A549 treated with AZD2906 at 1 μM for 4 hours (cell line): ENCODE measurements around the gene FOXA1. TPM values are rescaled to one million over a fixed set of nuclear protein-coding genes. Genes with fewer than 3 reads are reported as not detected.

Experiments
- total RNA-seq: library from RNA; stranded (reverse); fragments of 200-300 nt; extraction: Qiagen RNA extraction; gene quantifications from 5 replicates; pipeline ENCODE4 v1.2.3, GENCODE V29; 2022

Gene FOXA1
- 4.3 to 6.4 TPM (median 5.8 TPM) in 5 replicates for total RNA-seq

DNA sequence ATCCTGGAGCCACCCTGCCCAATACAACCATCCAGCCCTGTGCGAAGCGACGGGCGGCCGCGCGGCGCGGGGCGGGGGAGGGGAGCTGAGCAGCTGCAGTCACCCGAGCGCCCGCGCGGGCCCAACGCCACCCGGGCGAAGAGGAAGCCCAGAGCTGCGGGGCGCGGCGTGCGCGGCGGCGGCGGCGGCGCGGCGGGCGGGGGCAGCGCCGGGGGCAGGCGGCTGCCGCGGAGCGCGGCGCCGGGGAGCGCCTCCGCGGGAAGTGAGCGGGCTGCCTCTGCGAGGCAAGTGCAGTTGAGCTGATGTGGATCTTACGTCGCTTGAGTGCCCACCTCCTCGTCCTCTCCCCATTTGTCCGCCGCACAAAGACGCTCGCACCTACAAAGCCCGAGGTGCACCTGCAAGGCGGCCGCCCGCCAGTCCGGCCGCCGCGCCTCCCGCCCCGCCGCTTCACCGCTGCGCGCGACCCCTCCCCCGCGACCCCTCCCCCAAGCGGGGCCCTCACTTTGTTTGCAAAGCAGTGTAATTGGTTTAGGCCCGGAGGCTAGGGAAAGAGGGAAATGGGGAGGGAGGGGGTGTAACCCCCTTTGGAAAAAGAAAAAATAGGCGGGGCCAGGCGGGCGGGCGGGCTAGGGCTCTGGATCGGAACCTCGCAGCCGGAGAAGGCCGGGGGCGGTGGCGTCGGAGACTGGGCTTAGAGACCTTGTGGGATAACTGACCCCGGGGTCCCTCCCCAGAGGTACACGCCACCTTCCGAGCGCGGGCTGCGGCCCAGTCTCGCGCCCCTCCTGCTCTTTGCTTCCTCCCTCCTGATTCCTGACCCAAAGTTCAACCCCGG lies at the start of gene FOXA1, which contains the start of gene TTC6:
Gene FOXA1 (minus strand): TSS at position 279 of the 838 bp plus-strand sequence. CDS start 277 bp downstream, at position 2.
Gene TTC6 (plus strand): TSS at position 659 of the 838 bp plus-strand sequence. CDS start 26,436 bp downstream, outside the sequence.

Other genes with a start within 250 kb of the FOXA1 start
- gene TTC6, start 380 bp upstream of the FOXA1 start, total RNA-seq: 0.12 to 0.45 TPM (median 0.34 TPM) in 5 replicates